Gastroesophageal sphincter (tissue), 3 donors: ENCODE measurements around the gene ZNF804B.

Experiments
- CTCF ChIP-seq, 4 experiments: fragments of 200-600 bp in 2 of 4; fragments of 450-650 bp in 2 of 4; sonication (generic) in 1 of 4; IDR thresholded peaks; one replicate each; pipeline ENCODE4 v1.5.1; 2017 to 2019; ENCODE audit warnings: antibody characterized with exemption in 4 of 4, mild to moderate bottlenecking in 2 of 4, moderate library complexity in 2 of 4
- EP300 ChIP-seq: sonication (generic); formaldehyde crosslinking; IDR thresholded peaks from one replicate; pipeline ENCODE4 v1.6.1; 2017; ENCODE audit warnings: antibody characterized with exemption, mild to moderate bottlenecking
- POLR2A ChIP-seq, 2 donors: fragments of 450-650 bp; IDR thresholded peaks; one replicate each; pipeline ENCODE4 v1.6.1; 2017; ENCODE audit warnings: antibody characterized with exemption in 2 of 2, mild to moderate bottlenecking in 2 of 2, moderate library complexity in 1 of 2
- POLR2AphosphoS5 ChIP-seq: sonication (generic); formaldehyde crosslinking; IDR thresholded peaks from one replicate; pipeline ENCODE4 v1.6.1; 2017; ENCODE audit warnings: antibody characterized with exemption

- TF ChIP-seq CTCF (IDR thresholded peaks at IDR 0.05) (no peak), POLR2AphosphoS5 (no peak), EP300 (no peak), POLR2A (IDR thresholded peaks at IDR 0.05) (no peak)
These were observed 204.9 kb downstream of the ZNF804B start for GRCh38 chr7:88964418-88964817.
